ENCODE measurements around the gene CHTF18. TPM values are rescaled to one million over a fixed set of nuclear protein-coding genes. Genes with fewer than 3 reads are reported as not detected.

CHTF18 gene
- total RNA-seq, 1 donor: 13.8 TPM

- DNase-seq (ENCODE audit: low read depth): no peak
- TF ChIP-seq CTCF (IDR thresholded peaks at IDR 0.05; ENCODE audit: insufficient read depth, low read depth, low read length): no peak
- H3K4me3 ChIP-seq (ENCODE audit: low read depth, low read length): no peak overlapping the region
These were observed 5.0 kb downstream of the CHTF18 start for GRCh38 chr16:793414-793813.

- no peak for DNase-seq (ENCODE audit: low read depth)
- H3K4me3 ChIP-seq (ENCODE audit: low read depth, low read length): no peak overlapping the region
- no peak for TF ChIP-seq CTCF (IDR thresholded peaks at IDR 0.05; ENCODE audit: insufficient read depth, low read depth, low read length)
These were observed 5.8 kb downstream of the CHTF18 start for GRCh38 chr16:794091-794822.

- H3K4me3 ChIP-seq (ENCODE audit: low read depth, low read length): no peak overlapping the region
- TF ChIP-seq CTCF (IDR thresholded peaks at IDR 0.05; ENCODE audit: insufficient read depth, low read depth, low read length): no peak
- DNase-seq (ENCODE audit: low read depth): no peak
These were observed 6.5 kb downstream of the CHTF18 start for GRCh38 chr16:794853-795466.

- no peak for TF ChIP-seq CTCF (IDR thresholded peaks at IDR 0.05; ENCODE audit: insufficient read depth, low read depth, low read length)
- no peak for DNase-seq (ENCODE audit: low read depth)
- no peak overlapping the region for H3K4me3 ChIP-seq (ENCODE audit: low read depth, low read length)
These were observed 7.3 kb downstream of the CHTF18 start for GRCh38 chr16:795580-796229.

- TF ChIP-seq CTCF (IDR thresholded peaks at IDR 0.05; ENCODE audit: insufficient read depth, low read depth, low read length): no peak
- DNase-seq (ENCODE audit: low read depth): no peak
- no peak overlapping the region for H3K4me3 ChIP-seq (ENCODE audit: low read depth, low read length)
These were observed 8.1 kb downstream of the CHTF18 start for GRCh38 chr16:796296-797119.

- TF ChIP-seq CTCF (IDR thresholded peaks at IDR 0.05; ENCODE audit: insufficient read depth, low read depth, low read length): no peak
- no peak for DNase-seq (ENCODE audit: low read depth)
These were observed 8.7 kb downstream of the CHTF18 start for GRCh38 chr16:797120-797420.

More at GRCh38 chr16:797120-797420, 8.7 kb downstream of the CHTF18 start:
- no peak overlapping the region for H3K4me3 ChIP-seq (ENCODE audit: low read depth, low read length)

Data from fibroblast of villous mesenchyme (primary cell).